ENCODE measurements around the gene SYNDIG1L.

The SYNDIG1L gene

DNA sequence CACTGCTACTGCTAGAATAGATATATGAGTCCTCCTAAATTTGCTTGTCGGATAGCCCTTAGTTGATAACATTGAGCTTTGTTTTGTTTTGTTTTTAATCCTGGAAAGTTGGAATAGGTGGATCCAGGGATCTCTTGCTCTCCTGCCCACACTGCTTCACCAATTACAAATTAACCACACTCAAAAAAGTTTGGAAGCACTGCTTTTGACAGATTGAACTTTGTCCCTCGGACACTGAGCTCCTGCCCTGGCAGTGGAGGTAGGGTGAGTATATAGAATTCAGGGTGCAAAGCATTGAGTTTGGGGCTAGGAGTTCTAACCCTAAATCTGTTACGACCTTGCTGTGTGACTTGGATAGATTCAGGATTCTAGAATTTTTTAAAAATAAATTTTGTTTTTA lies 15.1 kb upstream of the SYNDIG1L start:
- no peak for TF ChIP-seq SPI1 (IDR thresholded peaks at IDR 0.05; ENCODE audit: borderline replicate concordance, low read depth)
- TF ChIP-seq, protein P1, sequence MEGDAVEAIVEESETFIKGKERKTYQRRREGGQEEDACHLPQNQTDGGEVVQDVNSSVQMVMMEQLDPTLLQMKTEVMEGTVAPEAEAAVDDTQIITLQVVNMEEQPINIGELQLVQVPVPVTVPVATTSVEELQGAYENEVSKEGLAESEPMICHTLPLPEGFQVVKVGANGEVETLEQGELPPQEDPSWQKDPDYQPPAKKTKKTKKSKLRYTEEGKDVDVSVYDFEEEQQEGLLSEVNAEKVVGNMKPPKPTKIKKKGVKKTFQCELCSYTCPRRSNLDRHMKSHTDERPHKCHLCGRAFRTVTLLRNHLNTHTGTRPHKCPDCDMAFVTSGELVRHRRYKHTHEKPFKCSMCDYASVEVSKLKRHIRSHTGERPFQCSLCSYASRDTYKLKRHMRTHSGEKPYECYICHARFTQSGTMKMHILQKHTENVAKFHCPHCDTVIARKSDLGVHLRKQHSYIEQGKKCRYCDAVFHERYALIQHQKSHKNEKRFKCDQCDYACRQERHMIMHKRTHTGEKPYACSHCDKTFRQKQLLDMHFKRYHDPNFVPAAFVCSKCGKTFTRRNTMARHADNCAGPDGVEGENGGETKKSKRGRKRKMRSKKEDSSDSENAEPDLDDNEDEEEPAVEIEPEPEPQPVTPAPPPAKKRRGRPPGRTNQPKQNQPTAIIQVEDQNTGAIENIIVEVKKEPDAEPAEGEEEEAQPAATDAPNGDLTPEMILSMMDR (IDR thresholded peaks at IDR 0.05; ENCODE audit: insufficient read depth, low read length): no peak
- TF ChIP-seq GABPA (IDR thresholded peaks at IDR 0.05; ENCODE audit: low read depth): no peak
- TF ChIP-seq, protein P2, sequence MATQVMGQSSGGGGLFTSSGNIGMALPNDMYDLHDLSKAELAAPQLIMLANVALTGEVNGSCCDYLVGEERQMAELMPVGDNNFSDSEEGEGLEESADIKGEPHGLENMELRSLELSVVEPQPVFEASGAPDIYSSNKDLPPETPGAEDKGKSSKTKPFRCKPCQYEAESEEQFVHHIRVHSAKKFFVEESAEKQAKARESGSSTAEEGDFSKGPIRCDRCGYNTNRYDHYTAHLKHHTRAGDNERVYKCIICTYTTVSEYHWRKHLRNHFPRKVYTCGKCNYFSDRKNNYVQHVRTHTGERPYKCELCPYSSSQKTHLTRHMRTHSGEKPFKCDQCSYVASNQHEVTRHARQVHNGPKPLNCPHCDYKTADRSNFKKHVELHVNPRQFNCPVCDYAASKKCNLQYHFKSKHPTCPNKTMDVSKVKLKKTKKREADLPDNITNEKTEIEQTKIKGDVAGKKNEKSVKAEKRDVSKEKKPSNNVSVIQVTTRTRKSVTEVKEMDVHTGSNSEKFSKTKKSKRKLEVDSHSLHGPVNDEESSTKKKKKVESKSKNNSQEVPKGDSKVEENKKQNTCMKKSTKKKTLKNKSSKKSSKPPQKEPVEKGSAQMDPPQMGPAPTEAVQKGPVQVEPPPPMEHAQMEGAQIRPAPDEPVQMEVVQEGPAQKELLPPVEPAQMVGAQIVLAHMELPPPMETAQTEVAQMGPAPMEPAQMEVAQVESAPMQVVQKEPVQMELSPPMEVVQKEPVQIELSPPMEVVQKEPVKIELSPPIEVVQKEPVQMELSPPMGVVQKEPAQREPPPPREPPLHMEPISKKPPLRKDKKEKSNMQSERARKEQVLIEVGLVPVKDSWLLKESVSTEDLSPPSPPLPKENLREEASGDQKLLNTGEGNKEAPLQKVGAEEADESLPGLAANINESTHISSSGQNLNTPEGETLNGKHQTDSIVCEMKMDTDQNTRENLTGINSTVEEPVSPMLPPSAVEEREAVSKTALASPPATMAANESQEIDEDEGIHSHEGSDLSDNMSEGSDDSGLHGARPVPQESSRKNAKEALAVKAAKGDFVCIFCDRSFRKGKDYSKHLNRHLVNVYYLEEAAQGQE (IDR thresholded peaks at IDR 0.05; ENCODE audit: insufficient replicate concordance, low read depth): no peak
- no peak for TF ChIP-seq POLR2AphosphoS5 (IDR thresholded peaks at IDR 0.05; ENCODE audit: low read depth)
- H3K27me3 ChIP-seq (ENCODE audit: insufficient read depth, poor library complexity, severe bottlenecking): no peaks in the 10 kb centered on the region

DNA sequence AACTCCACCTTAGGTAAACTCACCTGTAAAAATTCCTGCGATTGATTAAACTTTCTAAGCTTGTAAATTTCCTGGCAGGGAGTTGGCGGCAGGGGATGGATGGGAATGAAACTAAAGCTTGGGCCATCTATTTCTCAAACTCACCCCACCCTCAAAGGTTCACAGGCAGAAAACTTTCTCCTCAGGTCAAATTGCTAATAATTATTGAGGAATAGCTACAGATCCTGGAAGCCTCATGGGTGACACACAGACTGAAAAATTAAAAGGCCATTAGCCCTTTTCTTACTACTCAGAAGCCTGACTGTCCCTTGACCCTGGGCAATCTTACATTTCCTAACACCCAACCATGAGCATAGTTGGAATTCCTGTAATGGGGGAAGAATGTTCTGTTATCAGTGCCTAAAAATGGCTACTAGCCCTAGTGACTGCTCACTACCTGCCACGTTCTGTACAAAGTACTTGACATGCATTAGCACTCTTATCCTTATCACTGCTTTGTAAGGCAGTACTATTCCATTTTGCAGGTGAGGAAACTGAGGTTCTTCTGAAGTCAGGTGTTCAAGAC lies 12.4 kb upstream of the SYNDIG1L start:
- Histone ChIP-seq H3K4me3 (replicated peaks; ENCODE audit: insufficient read depth, low read length) (no peak overlapping the region), H3K27ac (replicated peaks) (no peak overlapping the region), H3K27me3 (ENCODE audit: insufficient read depth, poor library complexity, severe bottlenecking) (no peaks in the 10 kb centered on the region)
- TF ChIP-seq POLR2AphosphoS5 (IDR thresholded peaks at IDR 0.05; ENCODE audit: low read depth): no peak
- TF ChIP-seq, protein P1 (IDR thresholded peaks at IDR 0.05; ENCODE audit: insufficient read depth, low read length): no peak
- no peak for TF ChIP-seq GABPA (IDR thresholded peaks at IDR 0.05; ENCODE audit: low read depth)
- no peak for TF ChIP-seq SPI1 (IDR thresholded peaks at IDR 0.05; ENCODE audit: borderline replicate concordance, low read depth)
- TF ChIP-seq, protein P2 (IDR thresholded peaks at IDR 0.05; ENCODE audit: insufficient replicate concordance, low read depth): no peak
- no peak for DNase-seq (ENCODE audit: low read depth in 1 of 2, low spot score in 1 of 2)

More for the DNA sequence above, 15.1 kb upstream of the SYNDIG1L start:
- DNase-seq (ENCODE audit: low read depth in 1 of 2, low spot score in 1 of 2): no peak
- Histone ChIP-seq H3K4me3 (replicated peaks; ENCODE audit: insufficient read depth, low read length) (no peak overlapping the region), H3K27ac (replicated peaks) (no peak overlapping the region)

DNA sequence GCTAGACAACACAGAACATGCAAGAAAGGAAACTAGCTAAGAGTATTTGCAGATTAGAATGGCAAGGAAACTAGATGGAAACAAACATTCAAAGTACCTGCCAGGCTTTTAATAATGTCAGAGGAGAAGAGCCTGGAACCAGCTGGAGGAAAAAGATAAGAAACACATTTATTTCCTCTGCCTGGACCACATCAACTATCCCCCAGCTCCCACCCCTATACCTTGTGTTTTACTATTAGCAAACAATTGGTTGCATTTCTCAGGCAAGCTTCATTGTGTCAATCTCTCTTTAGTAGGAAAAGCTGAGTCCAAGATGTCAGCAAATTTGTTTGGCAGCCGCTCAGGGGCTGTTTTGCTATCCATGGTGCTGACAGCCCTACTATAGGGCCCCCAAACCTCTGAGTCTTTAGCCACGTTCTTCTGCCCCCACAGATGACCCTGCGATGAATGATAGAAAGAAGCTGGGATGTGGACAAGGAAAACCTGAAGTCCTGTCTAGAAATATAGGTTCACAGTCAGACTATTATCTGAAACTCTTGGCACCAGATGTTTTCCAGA lies 11.6 kb upstream of the SYNDIG1L start:
- no peak for DNase-seq (ENCODE audit: low read depth in 1 of 2, low spot score in 1 of 2)
- no peak overlapping the region for H3K27ac ChIP-seq (replicated peaks)
- TF ChIP-seq, protein P1 (IDR thresholded peaks at IDR 0.05; ENCODE audit: insufficient read depth, low read length): no peak
- TF ChIP-seq, protein P2 (IDR thresholded peaks at IDR 0.05; ENCODE audit: insufficient replicate concordance, low read depth): peak; percentile 89
- H3K4me3 ChIP-seq (replicated peaks; ENCODE audit: insufficient read depth, low read length): no peak overlapping the region
- H3K27me3 ChIP-seq (ENCODE audit: insufficient read depth, poor library complexity, severe bottlenecking): no peaks in the 10 kb centered on the region

All from HL-60 (cell line).